Mesodermal cell (in vitro differentiated cells): ENCODE results near the gene TRIM3.
A peak's percentile ranks its signal among the peaks of the same experiment; 100 is the strongest.

Source experiments
- H3K27ac ChIP-seq: 2 replicates; pipeline ENCODE4 v1.7.0; 2013; ENCODE audit warnings: mild to moderate bottlenecking, low read depth, low read length, moderate library complexity; ENCODE audit not compliant: severe bottlenecking
- H3K36me3 ChIP-seq: 2 replicates; pipeline ENCODE4 v1.7.1; 2013; ENCODE audit warnings: mild to moderate bottlenecking, low read length, moderate library complexity; ENCODE audit not compliant: control insufficient read depth, insufficient read depth
- H3K4me1 ChIP-seq: one replicate; pipeline ENCODE4 v1.7.1; 2013; ENCODE audit warnings: mild to moderate bottlenecking, low read length; ENCODE audit not compliant: insufficient read depth, control insufficient read depth, poor library complexity, severe bottlenecking
- H3K4me3 ChIP-seq: 2 replicates; pipeline ENCODE4 v1.7.0; 2013; ENCODE audit warnings: low read length, control low read depth, mild to moderate bottlenecking; ENCODE audit not compliant: insufficient read depth, poor library complexity, severe bottlenecking; ENCODE audit errors: extremely low read depth
- H3K9me3 ChIP-seq: 2 replicates; pipeline ENCODE4 v1.7.1; 2013; ENCODE audit warnings: mild to moderate bottlenecking, low read length, moderate library complexity; ENCODE audit not compliant: control insufficient read depth
- WGBS, 2 experiments: methylation state at CpG; one replicate each; pipeline ENCODE4 v1.1.5; 2013; ENCODE audit warnings: missing lambda C conversion rate in 2 of 2; ENCODE audit not compliant: insufficient coverage in 2 of 2; 5-methylcytosine and 5-hydroxymethylcytosine counted together

The TRIM3 gene

GRCh38 chr11:6438979-6439571 is 34.7 kb downstream of the TRIM3 start:
- Histone ChIP-seq H3K36me3 (no peaks in the 10 kb centered on the region), H3K9me3 (no peaks in the 10 kb centered on the region), H3K27ac (no peak overlapping the region), H3K4me3 (no peak overlapping the region), H3K4me1 (peaks cover 8% of the 10 kb centered on the region)
- WGBS, 2 experiments = 25 to 27% methylated on average over 1 of the region's 1 CpG

- no peaks in the 10 kb centered on the region for H3K36me3 ChIP-seq
- H3K27ac ChIP-seq = no peak overlapping the region
- H3K4me3 ChIP-seq = no peak overlapping the region
- H3K4me1 ChIP-seq = peaks cover 8% of the 10 kb centered on the region
- no peaks in the 10 kb centered on the region for H3K9me3 ChIP-seq
- 89 to 92% methylated on average over 2 to 3 of the region's 3 CpGs for WGBS, 2 experiments
These were observed 35.7 kb downstream of the TRIM3 start for GRCh38 chr11:6437993-6438392.

GRCh38 chr11:6437423-6437822 is 36.3 kb downstream of the TRIM3 start:
- Histone ChIP-seq H3K9me3 (no peaks in the 10 kb centered on the region), H3K4me1 (peaks cover 8% of the 10 kb centered on the region), H3K27ac (no peak overlapping the region), H3K36me3 (no peaks in the 10 kb centered on the region), H3K4me3 (no peak overlapping the region)
- 89 to 97% methylated on average over 11 to 12 of the region's 12 CpGs for WGBS, 2 experiments

- WGBS, 2 experiments = 71 to 87% methylated on average over 1 to 3 of the region's 5 CpGs
- Histone ChIP-seq H3K36me3 (no peaks in the 10 kb centered on the region), H3K27ac (no peak overlapping the region), H3K4me1 (no peaks in the 10 kb centered on the region), H3K9me3 (no peaks in the 10 kb centered on the region), H3K4me3 (no peak overlapping the region)
These were observed 39.6 kb downstream of the TRIM3 start for GRCh38 chr11:6433998-6434660.

- WGBS, 2 experiments = 85 to 94% methylated on average over 3 of the region's 3 CpGs
- H3K9me3 ChIP-seq = no peaks in the 10 kb centered on the region
- H3K4me3 ChIP-seq = no peak overlapping the region
- no peaks in the 10 kb centered on the region for H3K4me1 ChIP-seq
- H3K27ac ChIP-seq = no peak overlapping the region
- no peaks in the 10 kb centered on the region for H3K36me3 ChIP-seq
These were observed 41.9 kb downstream of the TRIM3 start for GRCh38 chr11:6431861-6432260.

GRCh38 chr11:6427516-6427915 is 46.2 kb downstream of the TRIM3 start:
- Histone ChIP-seq H3K9me3 (no peaks in the 10 kb centered on the region), H3K36me3 (no peaks in the 10 kb centered on the region), H3K4me3 (no peak overlapping the region), H3K4me1 (no peaks in the 10 kb centered on the region), H3K27ac (no peak overlapping the region)

- Histone ChIP-seq H3K36me3 (no peaks in the 10 kb centered on the region), H3K27ac (no peak overlapping the region), H3K4me1 (peaks cover 3% of the 10 kb centered on the region), H3K4me3 (no peak overlapping the region), H3K9me3 (no peaks in the 10 kb centered on the region)
- WGBS, 2 experiments = 84 to 91% methylated on average over 2 of the region's 3 CpGs
These were observed 53.1 kb downstream of the TRIM3 start for GRCh38 chr11:6420677-6421076.

- Histone ChIP-seq H3K4me1 (peaks cover 11% of the 10 kb centered on the region), H3K4me3 (peak within 1 kb of the TSS; percentile 82), H3K27ac (no peak within 1 kb of the TSS), H3K36me3 (no peaks in the 10 kb centered on the region), H3K9me3 (no peaks in the 10 kb centered on the region)
- 0 to 2% methylated on average over 37 to 45 of the region's 75 CpGs for WGBS, 2 experiments
These were observed 54.6 kb downstream of the TRIM3 start, which contains the start of gene APBB1 for GRCh38 chr11:6419009-6419631. Gene APBB1 (minus strand): TSS chr11:6419094. CDS start chr11:6411347, 7,747 bp downstream.

GRCh38 chr11:6418557-6419008 is 55.2 kb downstream of the TRIM3 start:
- Histone ChIP-seq H3K4me1 (peaks cover 14% of the 10 kb centered on the region), H3K36me3 (no peaks in the 10 kb centered on the region), H3K9me3 (no peaks in the 10 kb centered on the region), H3K4me3 (peak overlapping the region; percentile 82), H3K27ac (no peak overlapping the region)
- WGBS, 2 experiments = 1 to 2% methylated on average over 19 to 27 of the region's 38 CpGs

- no peak overlapping the region for H3K27ac ChIP-seq
- H3K4me3 ChIP-seq = peak overlapping the region; percentile 82
- WGBS, 2 experiments = 52 to 59% methylated on average over 6 of the region's 7 CpGs
- peaks cover 17% of the 10 kb centered on the region for H3K4me1 ChIP-seq
- no peaks in the 10 kb centered on the region for H3K9me3 ChIP-seq
- no peaks in the 10 kb centered on the region for H3K36me3 ChIP-seq
These were observed 55.7 kb downstream of the TRIM3 start for GRCh38 chr11:6417907-6418556.
